HepG2 (cell line): Measurements from ENCODE around the gene SNRPD2. TPM values are rescaled to one million over a fixed set of nuclear protein-coding genes. Genes with fewer than 3 reads are reported as not detected.

Source experiments
- AKAP8 ChIP-seq: sonication (generic); formaldehyde crosslinking; IDR thresholded peaks from 2 replicates; pipeline ENCODE4 v1.5.1; 2020; ENCODE audit warnings: mild to moderate bottlenecking, missing genetic modification reagents
- ATF7-NPFF ChIP-seq: sonication (generic); formaldehyde crosslinking; IDR thresholded peaks from 2 replicates; pipeline ENCODE4 v1.8.1; 2023; ENCODE audit warnings: mild to moderate bottlenecking, low read depth, missing genetic modification reagents, moderate library complexity
- DMTF1 ChIP-seq: sonication (generic); formaldehyde crosslinking; IDR thresholded peaks from 2 replicates; pipeline ENCODE4 v1.4.0; 2020; ENCODE audit warnings: mild to moderate bottlenecking, missing genetic modification reagents
- MAFF ChIP-seq: IDR thresholded peaks from 2 replicates; pipeline ENCODE4 v1.6.1; 2011; ENCODE audit warnings: low read depth, low read length, improper control_type of control experiment
- NCOA1 ChIP-seq: sonication (generic); formaldehyde crosslinking; IDR thresholded peaks from 2 replicates; pipeline ENCODE4 v1.9.0; 2021; ENCODE audit warnings: missing genetic modification reagents
- NRL ChIP-seq: sonication (generic); formaldehyde crosslinking; IDR thresholded peaks from 2 replicates; pipeline ENCODE4 v1.5.0; 2020; ENCODE audit warnings: missing genetic modification reagents, mild to moderate bottlenecking, moderate library complexity, borderline replicate concordance
- PRDM10 ChIP-seq: sonication (generic); formaldehyde crosslinking; IDR thresholded peaks from 2 replicates; pipeline ENCODE4 v1.4.0; 2020; ENCODE audit warnings: low read depth, missing genetic modification reagents
- TRAFD1 ChIP-seq: sonication (generic); formaldehyde crosslinking; IDR thresholded peaks from 2 replicates; pipeline ENCODE4 v1.5.1; 2020; ENCODE audit warnings: missing genetic modification reagents, mild to moderate bottlenecking, borderline replicate concordance
- U2AF1 ChIP-seq: fragments of 200-400 bp; formaldehyde crosslinking; optimal IDR thresholded peaks from 2 replicates; pipeline ENCODE3; 2017; ENCODE audit warnings: mild to moderate bottlenecking, low read depth, low read length
- UBTF ChIP-seq: sonication (generic); formaldehyde crosslinking; IDR thresholded peaks from 2 replicates; pipeline ENCODE4 v1.4.0; 2020; ENCODE audit warnings: mild to moderate bottlenecking, missing genetic modification reagents
- ZNF20 ChIP-seq: sonication (generic); formaldehyde crosslinking; IDR thresholded peaks from 2 replicates; pipeline ENCODE4 v1.4.0; 2020; ENCODE audit warnings: mild to moderate bottlenecking, moderate library complexity, missing genetic modification reagents
- ZNF30 ChIP-seq: sonication (generic); formaldehyde crosslinking; IDR thresholded peaks from 2 replicates; pipeline ENCODE4 v1.5.0; 2020; ENCODE audit warnings: mild to moderate bottlenecking, missing genetic modification reagents
- ZNF362 ChIP-seq: sonication (generic); formaldehyde crosslinking; IDR thresholded peaks from 2 replicates; pipeline ENCODE4 v1.4.0; 2020; ENCODE audit warnings: missing genetic modification reagents, mild to moderate bottlenecking, borderline replicate concordance
- ZNF660 ChIP-seq: sonication (generic); formaldehyde crosslinking; IDR thresholded peaks from 2 replicates; pipeline ENCODE4 v1.5.1; 2020; ENCODE audit warnings: mild to moderate bottlenecking, low read depth, missing genetic modification reagents, borderline replicate concordance
- ZNF740 ChIP-seq: sonication (generic); formaldehyde crosslinking; IDR thresholded peaks from 2 replicates; pipeline ENCODE4 v1.4.0; 2020; ENCODE audit warnings: missing genetic modification reagents
- ZSCAN20 ChIP-seq: sonication (generic); formaldehyde crosslinking; IDR thresholded peaks from 2 replicates; pipeline ENCODE4 v1.4.0; 2020; ENCODE audit warnings: missing genetic modification reagents, mild to moderate bottlenecking, borderline replicate concordance
- polyA plus RNA-seq, 8 experiments: library from polyadenylated mRNA; depleted of rRNA in 3 of 8; stranded (reverse) in 7 of 8; unstranded in 1 of 8; fragments of >200 nt; fragmentation: Illumina TruSeq in 4 of 8; extraction: Trizol in 4 of 8; gene quantifications; 2 replicates each; pipeline versions ENCODE4 v1.2.1 to v1.2.3, GENCODE V29; 2011 to 2016; ENCODE audit warnings: low read depth in 4 of 8, missing spikeins in 1 of 8, mixed read lengths in 1 of 8; ENCODE audit not compliant: insufficient read depth in 1 of 8
- total RNA-seq, 5 experiments: library from RNA; depleted of rRNA; stranded (reverse); fragments of >200 nt; fragmentation: Illumina TruSeq; extraction: Trizol; gene quantifications; 2 replicates each; pipeline ENCODE4 v1.2.3, GENCODE V29; 2016; ENCODE audit warnings: low read depth in 1 of 5

The SNRPD2 gene
- total and polyA plus RNA-seq, 2 of the 13 experiments (the other 11 are each of a cell fraction or from before 2014, with no cell fraction given) = 299 to 485 TPM

- TF ChIP-seq UBTF (CRISPR knock-in tag) = no peak
- TF ChIP-seq ZSCAN20 (CRISPR knock-in tag) = no peak
- no peak for TF ChIP-seq NCOA1 (CRISPR knock-in tag)
- no peak for TF ChIP-seq PRDM10
- TF ChIP-seq NRL (CRISPR knock-in tag) = no peak
- no peak for TF ChIP-seq ZNF20
- no peak for TF ChIP-seq ZNF660 (CRISPR knock-in tag)
- TF ChIP-seq ZNF30 (CRISPR knock-in tag) = no peak
- no peak for TF ChIP-seq U2AF1
- no peak for TF ChIP-seq ATF7-NPFF
- no peak for TF ChIP-seq TRAFD1 (CRISPR knock-in tag)
- no peak for TF ChIP-seq MAFF
- no peak for TF ChIP-seq DMTF1
- no peak for TF ChIP-seq ZNF740 (CRISPR knock-in tag)
- TF ChIP-seq ZNF362 = peak; percentile 30; the same call in 1 of the 2 replicates
- 0 out of 2 replicates have a peak, but pooled peaks have one; percentile 40 for TF ChIP-seq AKAP8 (CRISPR knock-in tag)
Observed at GRCh38 chr19:45657520-45658167, 34.1 kb downstream of the SNRPD2 start (continued).
